HG03521 (cell line): ENCODE measurements around the gene KRTAP10-12.

Source experiments
- ATAC-seq: cut with Tn5 transposase; IDR thresholded peaks from one replicate; pipeline ENCODE4 v1.9.1; 2021; ENCODE audit warnings: mild to moderate bottlenecking, moderate library complexity; ENCODE audit not compliant: unreplicated experiment

The KRTAP10-12 gene

DNA sequence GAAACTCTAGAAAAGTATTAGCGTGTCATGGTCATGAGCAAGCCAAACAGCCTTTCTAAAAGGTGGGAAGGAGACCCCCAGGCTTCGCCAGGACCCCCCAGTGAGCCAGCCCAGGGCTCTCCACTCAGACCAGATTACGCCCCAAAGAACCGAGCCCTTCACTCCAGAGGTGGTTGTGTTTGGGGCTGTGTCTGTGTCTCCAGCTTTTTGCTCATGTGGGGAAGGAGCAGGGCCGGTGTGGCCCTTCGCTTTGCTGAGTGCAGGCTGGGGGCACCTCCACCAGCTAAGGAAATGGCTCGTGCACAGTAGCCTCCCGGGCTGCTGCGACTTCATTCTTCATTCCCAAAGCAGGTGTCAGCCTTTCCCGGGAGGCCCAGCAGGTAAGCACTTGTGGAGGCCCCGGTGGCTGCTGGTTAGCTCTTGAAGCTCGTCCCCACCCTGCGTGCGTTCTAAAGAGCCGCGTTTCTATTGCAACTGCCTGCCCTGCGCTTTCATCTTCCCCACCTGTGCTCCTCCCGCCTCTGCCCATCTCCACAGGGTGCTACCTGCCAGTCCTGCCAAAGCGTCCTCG lies 13.9 kb downstream of the KRTAP10-12 start:
- ATAC-seq = no peak

- no peak for ATAC-seq
Measured at GRCh38 chr21:44711327-44712202, 14.6 kb downstream of the KRTAP10-12 start, which contains the start of gene TSPEAR. Gene TSPEAR, minus strand, starts transcription at chr21:44711572. Its CDS starts 58 bp downstream, at chr21:44711514.

DNA sequence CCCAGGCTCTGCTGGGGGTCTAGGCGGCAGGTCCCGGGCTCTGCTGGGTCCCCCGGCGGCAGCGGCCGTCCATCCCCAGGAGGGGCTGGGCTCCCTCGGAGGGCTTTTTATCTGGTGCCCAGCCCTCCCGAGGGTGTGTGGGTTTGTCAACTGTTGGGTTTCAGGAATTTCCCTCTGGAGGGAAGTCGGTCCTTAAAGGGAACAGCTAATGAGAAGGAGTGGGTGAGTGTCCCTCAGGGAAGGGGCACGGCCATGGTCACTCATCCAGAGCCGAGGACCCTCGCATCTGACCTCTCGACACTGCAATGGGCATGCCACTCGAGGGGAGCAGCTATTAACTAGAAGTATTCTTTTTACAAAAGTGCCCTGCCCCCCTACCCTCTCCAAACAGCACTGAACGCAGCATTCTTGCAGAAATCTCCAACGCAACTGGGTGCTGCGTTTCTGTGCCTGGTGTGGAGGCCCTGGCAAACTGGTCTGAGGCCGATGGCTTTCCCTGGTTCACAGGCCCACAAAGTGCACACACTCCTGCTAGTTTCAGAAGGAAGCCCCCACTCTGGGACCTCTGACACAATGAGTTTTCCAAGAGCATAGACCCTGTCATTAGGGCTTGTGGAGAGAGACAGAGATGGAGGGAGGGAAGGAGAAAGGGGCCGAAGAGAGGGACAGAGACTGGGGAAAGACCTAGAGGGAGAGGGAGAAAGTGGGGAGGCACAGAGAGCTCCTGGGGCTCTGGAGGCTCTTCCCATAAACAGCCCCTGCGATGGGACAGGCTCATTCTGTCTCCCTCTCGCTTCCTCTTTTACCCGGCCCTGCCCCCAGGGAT lies 15.4 kb downstream of the KRTAP10-12 start:
- no peak for ATAC-seq

GRCh38 chr21:44713130-44713529 lies 16.2 kb downstream of the KRTAP10-12 start:
- no peak for ATAC-seq

DNA sequence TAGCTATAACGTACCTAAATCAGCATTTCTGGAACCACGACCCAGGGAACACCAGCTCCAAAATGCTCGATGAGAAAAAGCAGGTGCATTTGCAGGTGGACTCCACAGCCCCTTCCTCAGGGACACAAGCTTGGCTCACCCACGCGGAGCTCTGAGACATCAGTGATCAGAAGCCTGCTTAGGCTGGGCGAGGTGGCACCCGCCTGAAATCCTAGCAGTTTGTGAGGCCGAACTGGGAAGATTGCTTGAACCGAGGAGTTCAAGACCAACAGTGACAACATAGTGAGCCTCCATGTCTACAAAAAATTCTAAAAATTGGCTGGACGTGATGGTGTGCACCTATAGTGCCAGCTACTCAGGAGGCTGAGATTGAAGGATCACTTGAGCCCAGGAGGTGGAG lies 16.9 kb downstream of the KRTAP10-12 start:
- no peak for ATAC-seq

DNA sequence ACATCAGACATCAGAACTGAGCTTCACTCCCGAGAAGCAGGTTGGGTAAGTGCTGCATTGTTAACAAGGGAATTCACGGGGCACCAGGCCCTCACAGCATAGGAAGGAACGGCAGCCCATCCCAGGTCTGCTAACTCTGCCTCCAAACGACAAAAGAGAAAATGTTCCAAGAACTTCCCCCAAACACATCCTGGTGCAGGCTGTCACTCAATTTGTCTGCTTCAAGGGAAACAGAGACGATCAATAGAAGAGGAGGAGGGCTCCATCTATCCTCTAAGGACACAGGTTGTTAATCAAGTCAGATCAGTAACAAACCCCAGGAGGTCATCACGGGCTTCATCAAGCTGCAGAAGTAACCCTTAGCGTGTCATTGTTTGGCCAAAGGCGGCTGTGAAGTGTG lies 17.9 kb downstream of the KRTAP10-12 start:
- no peak for ATAC-seq

DNA sequence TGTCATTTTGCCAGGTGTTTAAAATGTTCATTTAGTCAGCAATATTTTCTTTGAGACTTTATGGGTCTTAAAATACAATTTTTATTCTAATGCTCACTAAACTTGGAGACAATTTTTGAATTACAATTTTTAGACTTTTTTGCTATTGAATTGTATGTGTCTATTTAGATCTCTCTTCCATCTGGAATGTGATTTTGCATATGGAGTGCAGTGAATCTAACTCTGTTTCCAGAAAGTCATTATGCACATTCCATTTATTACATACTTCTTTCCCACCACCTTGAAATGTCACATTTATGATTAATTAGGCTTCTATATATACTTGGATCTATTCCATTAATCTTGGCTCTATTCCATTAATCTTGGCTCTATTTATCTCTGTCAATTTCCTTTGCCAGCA lies 20.0 kb downstream of the KRTAP10-12 start:
- ATAC-seq = no peak

DNA sequence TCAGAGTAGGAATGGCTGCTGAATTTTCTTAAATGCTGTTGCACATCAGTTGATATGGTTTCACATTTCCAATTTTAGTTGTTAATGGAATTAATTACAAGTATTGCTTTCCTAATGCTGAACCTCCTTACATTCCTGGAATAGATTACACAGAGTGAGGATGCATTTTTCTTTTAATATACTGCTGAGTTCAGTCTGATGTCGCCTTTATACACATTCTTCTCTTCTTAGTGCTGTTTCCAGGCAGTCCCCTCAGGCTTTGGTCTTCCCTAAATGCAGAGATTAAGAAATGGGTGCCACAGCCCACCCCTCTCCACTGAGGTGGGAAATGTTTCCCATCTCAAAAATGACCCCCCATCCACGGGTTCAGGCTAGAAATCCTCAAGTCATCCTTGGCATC lies 21.1 kb downstream of the KRTAP10-12 start:
- ATAC-seq = no peak

DNA sequence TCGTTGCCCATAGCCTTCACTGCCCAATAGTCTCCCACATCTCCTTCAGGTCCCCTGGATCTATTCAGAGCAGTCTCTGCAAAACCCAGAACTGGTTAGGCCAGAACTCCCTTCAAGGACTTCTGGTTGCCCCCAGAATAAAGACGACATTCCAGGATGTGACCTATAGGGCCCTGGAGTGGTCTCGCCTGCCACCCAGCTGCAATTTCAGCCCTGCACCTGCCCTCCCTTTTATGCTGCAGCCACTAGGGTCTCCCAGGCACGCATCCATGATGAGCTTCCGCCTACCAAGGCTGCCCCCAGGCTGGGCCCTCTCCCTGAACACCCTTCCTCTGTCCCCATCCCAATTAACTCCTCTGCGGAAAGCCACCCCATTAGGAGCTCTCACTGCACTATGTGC lies 21.6 kb downstream of the KRTAP10-12 start:
- no peak for ATAC-seq

DNA sequence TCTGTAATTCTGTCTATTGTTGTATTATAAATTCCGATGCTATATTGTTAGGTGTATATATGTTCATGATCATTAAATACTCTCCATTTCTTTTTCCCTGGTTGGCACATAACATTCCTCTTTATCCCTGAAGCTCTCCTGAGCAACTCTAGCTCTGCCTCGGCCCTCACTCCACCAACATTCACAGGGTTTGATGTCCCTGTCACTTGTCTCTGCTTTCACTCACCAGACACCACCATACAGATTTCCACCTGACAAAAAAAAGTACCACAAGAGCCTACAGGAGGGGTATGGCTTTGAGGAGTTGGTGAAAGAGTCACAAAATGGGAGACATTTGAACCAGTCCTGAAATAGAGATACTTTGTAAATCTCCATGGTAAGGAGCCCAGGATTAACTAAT lies 23.2 kb downstream of the KRTAP10-12 start:
- no peak for ATAC-seq

- ATAC-seq = no peak
Measured at GRCh38 chr21:44722731-44723130, 25.8 kb downstream of the KRTAP10-12 start.

DNA sequence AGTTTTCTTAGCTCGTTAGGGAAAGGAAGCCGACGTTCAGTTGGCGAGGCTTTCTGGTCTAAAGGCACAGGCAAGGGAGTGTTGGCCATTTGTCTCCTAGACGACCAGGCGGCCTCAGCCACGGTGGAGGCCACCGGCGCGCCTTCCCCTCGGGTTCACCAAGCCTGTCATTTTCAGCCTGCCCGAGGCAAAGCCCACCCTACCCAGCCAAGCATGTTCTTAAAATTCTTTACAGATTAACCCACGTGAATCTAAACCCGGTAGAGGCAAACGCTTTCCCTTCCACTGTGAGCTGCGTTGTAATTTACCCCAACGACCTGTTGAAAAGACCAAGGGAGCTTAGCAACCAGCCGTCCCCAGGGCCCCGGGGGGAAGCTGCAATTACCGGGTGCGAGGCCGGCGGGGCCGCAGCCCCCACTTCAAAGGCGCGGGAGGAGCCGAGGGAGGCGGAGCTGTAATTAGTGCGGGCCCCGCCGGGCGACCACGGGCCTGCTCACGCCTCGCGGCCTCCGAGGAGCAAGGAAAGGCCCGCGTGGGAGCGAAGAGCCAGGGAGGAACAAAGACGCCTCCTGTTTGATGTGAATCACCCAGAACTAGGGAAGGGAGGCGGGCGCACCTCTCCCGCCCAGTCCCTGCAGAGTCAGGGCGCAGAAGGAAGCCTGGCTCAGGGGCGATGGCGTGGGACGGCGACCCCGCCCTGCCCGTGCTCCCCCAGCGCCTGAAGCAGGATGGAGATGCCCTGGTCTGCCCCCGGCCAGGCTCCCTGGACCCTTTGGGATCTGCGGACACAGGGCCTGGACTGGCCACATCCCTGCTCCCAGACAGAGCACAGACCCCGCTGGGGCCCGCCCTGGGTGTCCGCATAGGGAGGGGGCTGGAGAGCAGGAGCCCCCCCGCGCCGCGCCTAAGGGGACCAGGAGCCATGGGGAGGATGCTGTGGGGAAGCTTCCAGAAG lies 26.5 kb downstream of the KRTAP10-12 start:
- no peak for ATAC-seq

DNA sequence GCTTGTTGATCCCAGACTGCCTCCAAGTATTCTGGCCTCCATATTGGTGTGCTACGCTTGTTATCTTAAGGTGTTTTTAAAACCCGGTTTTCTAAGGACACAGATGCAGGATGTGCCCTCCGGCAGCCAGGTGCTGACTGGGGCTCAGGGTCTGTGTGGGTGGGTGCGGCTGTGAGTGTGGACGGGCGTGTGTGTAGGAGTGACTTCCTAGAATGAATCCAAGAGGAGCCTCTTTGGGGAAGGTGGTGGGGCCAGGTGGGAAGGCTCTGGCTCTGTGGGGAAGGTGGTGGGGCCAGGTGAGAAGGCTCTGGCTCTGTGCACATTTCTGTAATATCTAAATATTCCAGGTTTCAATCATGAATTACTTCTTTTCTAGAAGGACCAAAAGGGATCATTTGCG lies 27.2 kb downstream of the KRTAP10-12 start:
- no peak for ATAC-seq

DNA sequence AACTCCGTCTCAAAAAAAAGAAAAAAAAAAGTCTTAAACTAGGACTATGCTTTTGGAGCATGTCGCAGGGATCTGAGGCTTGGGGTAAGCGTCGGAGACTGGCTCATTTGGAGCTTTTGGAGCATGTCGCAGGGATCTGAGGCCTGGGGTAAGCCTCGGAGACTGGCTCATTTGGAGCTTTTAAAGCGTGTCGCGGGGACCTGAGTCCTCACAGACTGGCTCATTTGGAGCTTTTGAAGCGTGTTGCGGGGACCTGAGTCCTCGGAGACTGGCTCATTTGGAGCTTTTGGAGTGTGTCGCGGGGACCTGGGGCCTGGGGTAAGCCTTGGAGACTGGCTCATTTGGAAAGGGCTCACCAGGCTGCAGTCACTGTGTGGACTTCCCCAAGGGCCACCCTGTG lies 28.0 kb downstream of the KRTAP10-12 start:
- ATAC-seq = no peak

- no peak for ATAC-seq
Measured at GRCh38 chr21:44726826-44727225, 29.9 kb downstream of the KRTAP10-12 start.

- ATAC-seq = no peak
Measured at GRCh38 chr21:44727321-44727720, 30.3 kb downstream of the KRTAP10-12 start.

DNA sequence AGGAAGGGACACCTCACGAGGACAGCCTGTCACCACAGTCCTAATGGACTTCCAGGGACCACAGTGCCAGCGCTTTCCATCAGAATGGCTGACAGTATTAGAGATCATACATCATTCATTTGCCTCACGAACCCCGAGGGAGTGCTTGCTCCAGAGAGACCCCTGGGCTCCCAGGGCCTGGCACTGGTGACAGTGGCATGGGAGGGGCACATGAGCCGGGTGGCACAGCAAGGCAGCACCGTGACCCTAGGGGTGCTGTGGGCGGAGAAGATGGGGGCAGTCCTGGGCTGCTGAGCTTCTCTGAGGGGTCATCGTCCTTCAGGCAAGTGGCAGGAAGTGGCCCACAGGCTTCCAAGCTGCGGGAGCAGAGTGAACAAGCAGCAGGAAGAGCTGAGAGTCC lies 30.8 kb downstream of the KRTAP10-12 start:
- no peak for ATAC-seq

- ATAC-seq = no peak
Measured at GRCh38 chr21:44728716-44729115, 31.7 kb downstream of the KRTAP10-12 start.

DNA sequence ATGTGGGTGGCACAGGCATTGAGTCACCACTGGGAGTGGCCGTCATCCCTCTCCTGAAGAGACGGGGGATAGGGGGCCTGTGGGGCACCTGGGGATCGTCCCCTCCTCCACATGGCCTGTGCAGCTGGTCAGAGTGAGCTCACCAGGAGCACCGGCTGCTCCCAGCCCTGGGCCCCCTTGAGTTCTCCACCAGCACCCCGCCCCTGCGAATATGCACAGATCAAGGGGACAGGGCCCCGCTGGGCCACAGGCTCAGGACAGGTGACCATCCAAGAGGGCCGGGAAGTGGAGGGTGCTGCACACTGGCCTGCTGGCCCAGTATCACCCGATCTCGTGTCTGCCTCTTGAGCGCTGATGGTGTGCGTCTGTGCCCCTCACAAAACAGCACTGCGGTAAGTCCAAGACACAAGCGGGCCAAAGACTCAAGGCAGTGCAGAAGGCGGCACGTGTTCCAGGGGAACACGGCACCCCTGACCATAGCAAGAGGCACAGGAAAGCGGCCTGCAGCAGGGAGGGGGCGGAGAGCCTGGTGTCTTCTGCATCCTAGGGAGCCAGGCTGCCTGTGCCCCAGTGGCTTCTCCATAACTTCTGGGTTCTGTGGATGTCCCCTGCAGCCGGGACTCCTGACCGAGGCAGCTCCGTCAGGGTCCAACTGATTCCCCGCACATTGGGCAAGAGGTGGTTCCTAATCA lies 32.5 kb downstream of the KRTAP10-12 start:
- ATAC-seq = no peak

GRCh38 chr21:44730028-44730395 lies 33.0 kb downstream of the KRTAP10-12 start:
- no peak for ATAC-seq
